ENCODE data around the gene MYADML2. TPM values are rescaled to one million over a fixed set of nuclear protein-coding genes. Genes with fewer than 3 reads are reported as not detected.
"Not testable (repeated sequence)": the region's sequence is repeated elsewhere in the genome, so short reads cannot be mapped to it uniquely, and the experiment has no call there.

Gene MYADML2
- total RNA-seq, 1 donor from 2014 or later: not detected

DNA sequence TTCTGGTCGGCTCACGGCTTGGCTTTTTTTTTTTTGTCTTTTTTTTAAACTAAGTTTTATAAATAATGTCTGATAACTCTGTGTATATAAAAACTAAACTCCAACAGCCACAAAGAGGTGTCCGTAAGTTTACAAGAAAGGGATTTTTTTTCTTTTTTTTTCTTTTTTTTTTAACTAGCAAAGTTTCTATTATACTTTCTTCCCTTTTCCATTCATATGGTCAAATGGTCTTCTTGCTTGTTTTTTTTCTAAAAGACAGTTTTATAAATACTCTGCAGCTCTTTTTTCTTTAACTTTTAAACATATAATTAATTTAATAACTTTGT lies 25.5 kb downstream of the MYADML2 start:
- Mint-ChIP-seq H3K36me3 (ENCODE audit: low read depth, unreplicated experiment) (peaks cover 14% of the 10 kb centered on the region), H3K4me1 (ENCODE audit: unreplicated experiment) (peaks cover 16% of the 10 kb centered on the region), H3K9me3 (ENCODE audit: unreplicated experiment) (no peaks in the 10 kb centered on the region), H3K27ac (ENCODE audit: unreplicated experiment) (no peak overlapping the region), H3K27me3 (ENCODE audit: unreplicated experiment) (peaks cover 22% of the 10 kb centered on the region), H3K4me3 (ENCODE audit: unreplicated experiment) (no peak overlapping the region)
- TF ChIP-seq, protein P1, sequence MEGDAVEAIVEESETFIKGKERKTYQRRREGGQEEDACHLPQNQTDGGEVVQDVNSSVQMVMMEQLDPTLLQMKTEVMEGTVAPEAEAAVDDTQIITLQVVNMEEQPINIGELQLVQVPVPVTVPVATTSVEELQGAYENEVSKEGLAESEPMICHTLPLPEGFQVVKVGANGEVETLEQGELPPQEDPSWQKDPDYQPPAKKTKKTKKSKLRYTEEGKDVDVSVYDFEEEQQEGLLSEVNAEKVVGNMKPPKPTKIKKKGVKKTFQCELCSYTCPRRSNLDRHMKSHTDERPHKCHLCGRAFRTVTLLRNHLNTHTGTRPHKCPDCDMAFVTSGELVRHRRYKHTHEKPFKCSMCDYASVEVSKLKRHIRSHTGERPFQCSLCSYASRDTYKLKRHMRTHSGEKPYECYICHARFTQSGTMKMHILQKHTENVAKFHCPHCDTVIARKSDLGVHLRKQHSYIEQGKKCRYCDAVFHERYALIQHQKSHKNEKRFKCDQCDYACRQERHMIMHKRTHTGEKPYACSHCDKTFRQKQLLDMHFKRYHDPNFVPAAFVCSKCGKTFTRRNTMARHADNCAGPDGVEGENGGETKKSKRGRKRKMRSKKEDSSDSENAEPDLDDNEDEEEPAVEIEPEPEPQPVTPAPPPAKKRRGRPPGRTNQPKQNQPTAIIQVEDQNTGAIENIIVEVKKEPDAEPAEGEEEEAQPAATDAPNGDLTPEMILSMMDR (IDR thresholded peaks at IDR 0.05; ENCODE audit: unreplicated experiment): no peak
- DNase-seq (ENCODE audit: low spot score): no peak

DNA sequence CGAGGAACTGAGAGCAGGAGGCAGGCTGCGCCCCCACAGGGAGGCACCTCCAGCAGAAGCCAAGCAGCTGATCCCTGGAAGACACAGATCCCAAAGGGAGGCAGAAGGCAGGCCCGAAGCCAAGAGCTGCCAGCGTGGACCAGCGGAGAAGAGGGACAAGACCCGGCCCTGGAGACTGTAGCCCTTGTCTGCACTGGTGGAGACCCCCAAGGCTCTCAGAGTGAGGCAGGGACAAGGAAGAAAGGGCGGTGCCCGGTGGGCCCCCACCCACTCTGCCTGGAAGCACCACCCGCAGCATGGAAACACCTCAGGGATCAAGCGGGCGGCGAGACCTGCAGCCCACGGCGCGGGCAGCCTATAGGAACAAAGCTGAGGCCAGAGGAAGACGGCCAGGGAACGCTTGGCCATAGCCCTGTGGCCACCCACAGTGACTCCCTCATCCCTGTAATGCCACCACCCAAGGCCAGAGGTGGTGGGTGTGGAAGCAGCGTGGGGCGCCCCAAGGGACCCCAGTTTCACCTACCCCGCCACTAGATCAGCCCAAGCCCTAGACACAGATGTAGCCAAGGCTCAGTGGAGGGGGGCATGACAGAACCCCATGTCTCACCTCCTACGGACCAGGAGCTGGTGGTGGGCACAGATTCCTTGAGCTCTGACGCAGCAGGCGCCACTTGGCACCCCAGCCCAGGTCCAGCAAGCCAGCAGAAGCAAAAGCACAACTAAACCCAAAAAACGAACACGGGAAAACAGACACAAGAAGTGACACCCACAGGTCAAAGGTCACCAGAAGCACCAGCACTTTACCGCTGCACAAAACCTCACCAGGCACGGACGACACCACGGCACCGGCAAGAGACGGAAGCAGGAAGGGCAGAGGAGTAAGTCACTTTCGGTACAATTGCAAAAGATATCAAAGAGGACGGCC lies 26.2 kb downstream of the MYADML2 start:
- peak overlapping the region; percentile 16 for H3K4me3 Mint-ChIP-seq (ENCODE audit: unreplicated experiment)
- TF ChIP-seq, protein P1 (IDR thresholded peaks at IDR 0.05; ENCODE audit: unreplicated experiment): no peak
- no peaks in the 10 kb centered on the region for H3K9me3 Mint-ChIP-seq (ENCODE audit: unreplicated experiment)
- peaks cover 18% of the 10 kb centered on the region for H3K27me3 Mint-ChIP-seq (ENCODE audit: unreplicated experiment)
- no peak for DNase-seq (ENCODE audit: low spot score)
- peaks cover 10% of the 10 kb centered on the region for H3K4me1 Mint-ChIP-seq (ENCODE audit: unreplicated experiment)
- peaks cover 19% of the 10 kb centered on the region for H3K36me3 Mint-ChIP-seq (ENCODE audit: low read depth, unreplicated experiment)
- no peak overlapping the region for H3K27ac Mint-ChIP-seq (ENCODE audit: unreplicated experiment)

DNA sequence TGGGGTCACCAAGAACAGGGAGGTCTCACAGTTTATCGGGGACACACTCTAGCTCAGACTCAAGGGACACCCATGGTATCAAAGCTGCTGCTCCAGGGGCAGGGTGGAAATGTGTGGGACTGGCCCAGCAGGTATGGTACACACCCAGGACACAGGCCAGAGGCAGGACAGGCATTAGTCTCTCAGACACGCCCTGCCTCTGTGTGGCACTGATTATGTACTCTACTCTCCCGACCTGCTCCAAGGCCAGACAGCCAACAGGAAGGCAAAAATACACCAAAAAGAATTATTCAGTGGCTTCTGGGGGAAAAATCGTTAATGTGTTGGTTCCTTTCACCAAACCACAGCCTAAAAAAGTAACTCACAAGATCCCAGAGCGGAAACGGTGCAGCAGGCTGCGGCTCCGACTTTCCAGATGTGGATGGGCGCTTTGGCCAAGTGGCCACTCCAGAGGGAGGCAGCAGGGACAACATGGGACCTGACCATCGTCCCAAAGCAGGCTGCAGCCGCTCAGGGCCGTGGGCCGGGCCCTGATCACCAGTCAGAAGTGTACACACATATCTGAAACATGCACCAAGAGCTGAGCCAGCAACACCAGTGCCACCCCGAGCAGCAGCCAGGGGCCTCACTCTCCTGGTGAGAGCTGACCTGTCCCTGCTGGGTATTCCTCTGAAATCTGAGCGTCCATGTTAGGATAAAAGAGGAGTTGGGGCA lies 28.0 kb downstream of the MYADML2 start:
- Mint-ChIP-seq H3K4me3 (ENCODE audit: unreplicated experiment) (peak overlapping the region; percentile 86), H3K36me3 (ENCODE audit: low read depth, unreplicated experiment) (peaks cover 22% of the 10 kb centered on the region)
- TF ChIP-seq, protein P1 (IDR thresholded peaks at IDR 0.05; ENCODE audit: unreplicated experiment): no peak

DNA sequence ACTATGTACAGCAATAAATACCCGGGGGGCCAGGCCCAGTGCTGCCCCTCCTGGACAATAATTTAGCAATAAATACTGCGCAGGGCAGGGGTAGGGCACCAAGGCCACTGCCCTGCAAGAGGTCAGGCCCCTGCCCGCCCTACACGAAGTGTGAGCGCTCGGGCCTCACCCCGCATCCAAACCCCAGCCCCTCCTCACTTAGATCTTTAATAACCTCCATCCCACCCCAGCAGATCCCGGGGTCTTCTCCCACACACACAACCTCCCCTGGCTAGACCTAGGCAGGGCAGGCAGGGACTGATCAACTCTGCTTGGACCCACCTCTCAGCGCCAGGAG lies 28.7 kb downstream of the MYADML2 start:
- H3K4me3 Mint-ChIP-seq (ENCODE audit: unreplicated experiment): peak overlapping the region; percentile 86
- peak overlapping the region; percentile 36 for H3K27ac Mint-ChIP-seq (ENCODE audit: unreplicated experiment)
- DNase-seq (ENCODE audit: low spot score): not testable (repeated sequence)

More for the DNA sequence above, 28.0 kb downstream of the MYADML2 start:
- Mint-ChIP-seq H3K4me1 (ENCODE audit: unreplicated experiment) (peaks cover 4% of the 10 kb centered on the region), H3K9me3 (ENCODE audit: unreplicated experiment) (no peaks in the 10 kb centered on the region), H3K27me3 (ENCODE audit: unreplicated experiment) (peaks cover 15% of the 10 kb centered on the region), H3K27ac (ENCODE audit: unreplicated experiment) (no peak overlapping the region)
- no peak for DNase-seq (ENCODE audit: low spot score)

DNA sequence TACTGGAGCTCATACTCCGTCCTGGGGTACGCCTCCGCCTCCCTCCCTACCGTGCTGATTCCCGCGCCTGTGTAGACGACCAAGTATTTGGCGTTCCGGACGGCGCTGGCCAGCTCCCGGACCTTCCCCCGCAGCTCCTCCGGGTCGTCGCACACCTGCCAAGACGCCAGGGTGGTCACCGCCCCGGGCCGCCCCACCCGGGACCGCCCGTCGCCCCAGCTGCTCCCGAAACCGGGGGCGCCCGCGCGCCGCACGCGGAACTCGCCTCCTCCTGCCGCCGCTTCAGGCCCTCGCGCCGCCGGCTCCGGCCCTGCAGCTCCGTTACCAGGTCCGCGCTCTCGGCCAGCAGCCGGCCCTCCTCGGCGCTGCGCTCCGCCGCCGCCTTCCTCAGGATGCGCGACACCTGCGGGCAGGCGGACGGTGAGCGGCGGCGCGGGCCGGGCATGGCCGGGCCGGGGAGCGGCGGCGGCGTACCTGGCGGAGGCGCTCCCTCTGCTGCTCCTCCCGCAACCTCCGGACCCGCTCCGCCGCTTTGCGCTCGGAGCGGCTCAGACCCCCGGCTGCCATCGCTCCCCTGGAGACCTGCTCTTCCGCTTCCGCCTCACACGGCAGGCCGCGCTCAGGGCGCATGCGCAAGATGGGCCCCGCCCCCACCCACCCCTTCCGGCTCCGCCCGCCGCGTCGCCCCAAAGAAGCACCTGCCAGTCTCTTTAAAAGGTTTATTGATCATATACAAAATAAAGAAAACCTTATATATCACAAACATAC lies 29.3 kb downstream of the MYADML2 start, which contains the start of gene SIRT7:
Gene SIRT7, minus strand, starts transcription at position 612 of the 768 bp plus-strand sequence. Its CDS starts 45 bp downstream, at position 567.
- TF ChIP-seq, protein P1 (IDR thresholded peaks at IDR 0.05; ENCODE audit: unreplicated experiment): no peak
- H3K4me3 Mint-ChIP-seq (ENCODE audit: unreplicated experiment): peak within 1 kb of the TSS; percentile 86
- peaks cover 30% of the 10 kb centered on the region for H3K36me3 Mint-ChIP-seq (ENCODE audit: low read depth, unreplicated experiment)
- H3K9me3 Mint-ChIP-seq (ENCODE audit: unreplicated experiment): no peaks in the 10 kb centered on the region
- peak within 1 kb of the TSS; percentile 36 for H3K27ac Mint-ChIP-seq (ENCODE audit: unreplicated experiment)
- peak; percentile 68 for DNase-seq (ENCODE audit: low spot score)
- H3K4me1 Mint-ChIP-seq (ENCODE audit: unreplicated experiment): peaks cover 4% of the 10 kb centered on the region
- H3K27me3 Mint-ChIP-seq (ENCODE audit: unreplicated experiment): peaks cover 21% of the 10 kb centered on the region

More for the DNA sequence above, 28.7 kb downstream of the MYADML2 start:
- not testable (repeated sequence) for H3K9me3 Mint-ChIP-seq (ENCODE audit: unreplicated experiment); H3K4me1 Mint-ChIP-seq (ENCODE audit: unreplicated experiment)
- H3K27me3 Mint-ChIP-seq (ENCODE audit: unreplicated experiment): peaks cover 18% of the 10 kb centered on the region
- peaks cover 25% of the 10 kb centered on the region for H3K36me3 Mint-ChIP-seq (ENCODE audit: low read depth, unreplicated experiment)

Data from endothelial cell (in vitro differentiated cells).